AG09309 (cell line): ENCODE measurements around the gene HERC2.
"Not testable (repeated sequence)": the region's sequence is repeated elsewhere in the genome, so short reads cannot be mapped to it uniquely, and the experiment has no call there.

Source experiments
- DNase-seq: peaks from one replicate; pipeline ENCODE4 v3.0.0-alpha.2; 2010; ENCODE audit warnings: low read depth
- H3K4me3 ChIP-seq: 2 replicates; pipeline ENCODE4 v1.5.1; 2011; ENCODE audit warnings: mild to moderate bottlenecking, low read depth, low read length, moderate library complexity; ENCODE audit not compliant: control insufficient read depth
- CTCF ChIP-seq: IDR thresholded peaks from 2 replicates; pipeline ENCODE4 v1.5.1; 2011; ENCODE audit warnings: mild to moderate bottlenecking, low read depth, low read length, inconsistent platforms; ENCODE audit not compliant: insufficient read depth, control insufficient read depth; ENCODE audit errors: missing control alignments

HERC2 gene

GRCh38 chr15:28165791-28166190 lies 156.2 kb downstream of the HERC2 start:
- no peak for DNase-seq
- TF ChIP-seq CTCF = no peak
- no peak overlapping the region for H3K4me3 ChIP-seq

- no peak for TF ChIP-seq CTCF
These were observed 157.1 kb downstream of the HERC2 start for GRCh38 chr15:28164876-28165275.

DNA sequence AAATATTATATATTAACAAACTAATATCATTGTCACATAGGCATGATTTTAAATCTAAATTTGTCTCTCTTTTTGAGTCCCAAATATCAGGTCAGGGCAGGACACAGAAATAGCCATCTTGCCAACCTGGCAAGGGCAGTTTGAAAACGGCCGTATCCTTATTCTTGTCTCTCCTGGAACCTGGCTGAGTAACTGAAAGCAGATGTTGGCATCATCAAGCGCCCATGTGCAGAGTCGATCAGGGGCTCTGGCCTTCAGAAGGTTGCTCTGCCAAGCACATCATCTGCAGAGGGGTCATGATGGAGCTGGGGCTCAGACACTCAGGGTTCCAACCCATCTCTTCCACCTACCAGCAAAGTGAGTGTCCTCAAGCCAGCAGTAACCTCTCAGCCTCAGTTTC lies 167.7 kb downstream of the HERC2 start:
- no peak for DNase-seq

More at GRCh38 chr15:28164876-28165275, 157.1 kb downstream of the HERC2 start:
- DNase-seq = no peak
- no peak overlapping the region for H3K4me3 ChIP-seq

DNA sequence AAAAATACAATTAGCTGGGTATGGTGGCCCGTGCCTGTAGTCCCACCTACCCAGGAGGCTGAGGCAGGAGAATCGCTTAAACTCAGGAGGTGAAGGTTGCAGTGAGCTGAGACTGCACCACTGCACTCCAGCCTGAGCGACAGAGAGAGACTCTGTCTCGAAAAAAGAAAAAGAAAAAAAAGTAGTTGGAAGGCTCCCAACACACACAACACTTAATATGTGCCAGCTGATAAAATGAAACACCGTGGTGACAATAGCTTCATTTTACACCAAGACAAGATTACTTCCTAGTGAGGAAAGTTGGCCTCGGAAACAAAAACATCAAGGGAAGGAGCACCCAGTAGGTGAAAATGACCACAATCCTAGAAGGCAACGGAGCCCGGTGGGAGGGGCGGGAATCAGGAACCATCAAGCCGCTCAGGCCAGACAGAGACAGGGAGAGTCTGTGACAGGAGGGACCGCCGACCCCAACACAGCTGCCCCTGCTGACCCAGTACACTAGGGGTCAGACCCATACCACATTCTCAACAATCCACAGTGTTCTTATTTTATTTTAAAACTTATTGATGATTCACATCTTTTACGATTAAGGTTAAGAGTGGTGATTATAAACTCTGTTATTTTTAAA lies 168.4 kb downstream of the HERC2 start:
- DNase-seq = no peak
- H3K4me3 ChIP-seq = no peak overlapping the region
- no peak for TF ChIP-seq CTCF

More for the DNA sequence above, 167.7 kb downstream of the HERC2 start:
- H3K4me3 ChIP-seq = no peak overlapping the region
- no peak for TF ChIP-seq CTCF

GRCh38 chr15:28152538-28152923 lies 169.4 kb downstream of the HERC2 start:
- H3K4me3 ChIP-seq, DNase-seq: not testable (repeated sequence)

GRCh38 chr15:28151864-28152537 lies 170.0 kb downstream of the HERC2 start:
- not testable (repeated sequence) for DNase-seq, H3K4me3 ChIP-seq

- TF ChIP-seq CTCF = no peak
- no peak overlapping the region for H3K4me3 ChIP-seq
- no peak for DNase-seq
These were observed 174.2 kb downstream of the HERC2 start for GRCh38 chr15:28147801-28148200.

- DNase-seq, H3K4me3 ChIP-seq: not testable (repeated sequence)
These were observed 176.6 kb downstream of the HERC2 start for GRCh38 chr15:28145419-28145818.
